PFSK-1 (cell line): ENCODE measurements around the gene KIF19.

Source experiments
- POLR2AphosphoS5 ChIP-seq: IDR thresholded peaks from 2 replicates; pipeline ENCODE4 v1.6.1; 2012; ENCODE audit warnings: low read depth, mild to moderate bottlenecking, control low read depth, low read length, moderate library complexity
- SIN3A ChIP-seq: IDR thresholded peaks from 2 replicates; pipeline ENCODE4 v1.6.1; 2012; ENCODE audit warnings: mild to moderate bottlenecking, low read length, moderate library complexity, borderline replicate concordance; ENCODE audit not compliant: insufficient read depth
- TAF1 ChIP-seq: IDR thresholded peaks from 2 replicates; pipeline ENCODE4 v1.6.1; 2012; ENCODE audit warnings: low read length, control low read depth, borderline replicate concordance; ENCODE audit not compliant: insufficient read depth
- TF ChIP-seq, protein P1 (sequence below), 2 experiments: IDR thresholded peaks; 2 replicates each; pipeline versions ENCODE4 v1.6.1 to v1.8.0; 2011 to 2012; ENCODE audit warnings: low read depth in 2 of 2, low read length in 2 of 2, control low read depth in 1 of 2, inconsistent platforms in 1 of 2, mild to moderate bottlenecking in 1 of 2, moderate library complexity in 1 of 2; ENCODE audit not compliant: insufficient read depth in 1 of 2

DNA sequence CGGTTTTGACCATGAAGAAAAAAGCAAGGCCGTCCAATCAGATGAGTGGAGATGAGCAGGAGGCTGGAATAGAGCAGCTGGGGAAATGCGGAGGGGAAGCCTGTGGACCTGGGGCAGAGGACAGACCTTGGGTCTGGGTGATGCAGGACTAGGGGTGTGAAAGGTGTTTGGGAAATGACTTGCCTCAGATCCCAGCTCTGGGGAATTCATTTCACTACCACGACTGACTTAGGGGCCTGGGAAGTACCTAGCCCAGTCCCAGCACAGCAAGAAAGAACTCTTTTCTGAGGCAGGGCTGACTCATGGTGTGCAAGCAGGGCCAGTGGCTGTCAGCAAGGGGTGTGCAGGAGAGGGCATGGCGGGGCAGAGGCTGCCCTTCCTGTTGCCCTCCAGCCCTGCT lies 37.2 kb upstream of the KIF19 start:
- TF ChIP-seq POLR2AphosphoS5 (no peak), TAF1 (no peak), SIN3A (no peak)
- TF ChIP-seq, protein P1, sequence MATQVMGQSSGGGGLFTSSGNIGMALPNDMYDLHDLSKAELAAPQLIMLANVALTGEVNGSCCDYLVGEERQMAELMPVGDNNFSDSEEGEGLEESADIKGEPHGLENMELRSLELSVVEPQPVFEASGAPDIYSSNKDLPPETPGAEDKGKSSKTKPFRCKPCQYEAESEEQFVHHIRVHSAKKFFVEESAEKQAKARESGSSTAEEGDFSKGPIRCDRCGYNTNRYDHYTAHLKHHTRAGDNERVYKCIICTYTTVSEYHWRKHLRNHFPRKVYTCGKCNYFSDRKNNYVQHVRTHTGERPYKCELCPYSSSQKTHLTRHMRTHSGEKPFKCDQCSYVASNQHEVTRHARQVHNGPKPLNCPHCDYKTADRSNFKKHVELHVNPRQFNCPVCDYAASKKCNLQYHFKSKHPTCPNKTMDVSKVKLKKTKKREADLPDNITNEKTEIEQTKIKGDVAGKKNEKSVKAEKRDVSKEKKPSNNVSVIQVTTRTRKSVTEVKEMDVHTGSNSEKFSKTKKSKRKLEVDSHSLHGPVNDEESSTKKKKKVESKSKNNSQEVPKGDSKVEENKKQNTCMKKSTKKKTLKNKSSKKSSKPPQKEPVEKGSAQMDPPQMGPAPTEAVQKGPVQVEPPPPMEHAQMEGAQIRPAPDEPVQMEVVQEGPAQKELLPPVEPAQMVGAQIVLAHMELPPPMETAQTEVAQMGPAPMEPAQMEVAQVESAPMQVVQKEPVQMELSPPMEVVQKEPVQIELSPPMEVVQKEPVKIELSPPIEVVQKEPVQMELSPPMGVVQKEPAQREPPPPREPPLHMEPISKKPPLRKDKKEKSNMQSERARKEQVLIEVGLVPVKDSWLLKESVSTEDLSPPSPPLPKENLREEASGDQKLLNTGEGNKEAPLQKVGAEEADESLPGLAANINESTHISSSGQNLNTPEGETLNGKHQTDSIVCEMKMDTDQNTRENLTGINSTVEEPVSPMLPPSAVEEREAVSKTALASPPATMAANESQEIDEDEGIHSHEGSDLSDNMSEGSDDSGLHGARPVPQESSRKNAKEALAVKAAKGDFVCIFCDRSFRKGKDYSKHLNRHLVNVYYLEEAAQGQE (IDR thresholded peaks at IDR 0.05; ENCODE audit: insufficient read depth in 1 of 2, low read depth in 2 of 2, low read length in 2 of 2) = no peak
